Heart left ventricle (tissue), 13 donors: ENCODE measurements around the gene GLG1.
"Not testable (repeated sequence)": the region's sequence is repeated elsewhere in the genome, so short reads cannot be mapped to it uniquely, and the experiment has no call there.

Experiments used
- CTCF ChIP-seq, 12 donors: fragments of 200-600 bp; sonication (generic) in 4 of 12; IDR thresholded peaks; one replicate each; pipeline versions ENCODE4 v1.5.0 to v1.8.0; 2018 to 2022; ENCODE audit warnings: antibody characterized with exemption in 12 of 12, mild to moderate bottlenecking in 5 of 12
- POLR2A ChIP-seq, 2 donors: fragments of 450-650 bp; IDR thresholded peaks; one replicate each; pipeline ENCODE4 v1.6.1; 2017; ENCODE audit warnings: antibody characterized with exemption in 2 of 2, mild to moderate bottlenecking in 2 of 2, moderate library complexity in 2 of 2
- donor health status: ischemic (EF 13 %, LVEDD 7.1; RV severe dilation, severe dysfunction).
- donor health status: DM: no; HTN: yes; CAD: no.
- donor health status: DM: no; HTN: no; CAD: no.
- donor health status: ischemic (EF 25% LVEDD 6.9; RV normal size, moderate dysfunction).
- donor health status: ischemic (EF 25% LVEDD 5.7; RV mildly dilated, moderate dysfunction).
- donor health status: ischemic (EF 35%, LVEDD 5.7; RV mildly dilated, moderate dysfunction).
- donor health status: nonischemic (EF 11% LVEDD 7.7; RV severe dilation, severe dysfunction).
- donor health status: DM: yes; HTN: yes; CAD: no.
- donor health status: PGD.
- donor health status: ischemic (EF 29% LVEDD 5.4; RV normal size, mild dysfunction).
- donor health status: nonischemic (EF 23%, LVEDD 6.1; RV moderate dilation, normal function).

DNA sequence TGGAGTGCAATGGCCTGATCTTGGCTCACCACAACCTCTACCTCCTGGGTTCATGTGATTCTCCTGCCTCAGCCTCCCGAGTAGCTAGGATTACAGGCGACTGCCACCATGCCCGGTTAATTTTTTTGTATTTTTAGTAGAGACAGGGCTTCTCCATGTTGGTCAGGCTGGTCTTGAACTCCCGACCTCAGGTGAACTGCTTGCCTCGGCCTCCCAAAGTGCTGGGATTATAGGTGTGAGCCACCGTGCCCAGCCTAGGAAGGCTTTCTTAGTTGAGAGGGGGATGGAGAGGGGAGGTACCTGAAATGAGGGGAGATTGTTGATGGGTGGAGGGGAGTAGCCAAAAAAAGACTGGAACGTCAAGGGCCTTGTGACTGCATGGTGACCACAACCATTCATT lies 193.0 kb downstream of the GLG1 start:
- TF ChIP-seq CTCF, POLR2A (IDR thresholded peaks at IDR 0.05): not testable (repeated sequence)
